ENCODE measurements around the gene RPS6KL1.

The RPS6KL1 gene

GRCh38 chr14:74913393-74913910, 9.6 kb downstream of the RPS6KL1 start:
- TF ChIP-seq REST (IDR thresholded peaks at IDR 0.05; ENCODE audit: low read depth) (no peak), EP300 (IDR thresholded peaks at IDR 0.05; ENCODE audit: borderline replicate concordance) (no peak), ZBTB7A (IDR thresholded peaks at IDR 0.05; ENCODE audit: low read depth) (no peak), YY1 (IDR thresholded peaks at IDR 0.05; ENCODE audit: low read depth) (no peak), EGR1 (IDR thresholded peaks at IDR 0.05) (no peak), TAF1 (IDR thresholded peaks at IDR 0.05; ENCODE audit: low read depth) (no peak), CEBPB (IDR thresholded peaks at IDR 0.05) (no peak), RAD21 (IDR thresholded peaks at IDR 0.05; ENCODE audit: low read depth) (no peak), TCF12 (IDR thresholded peaks at IDR 0.05; ENCODE audit: low read depth) (no peak), NFIC (IDR thresholded peaks at IDR 0.05) (no peak), MAX (IDR thresholded peaks at IDR 0.05) (no peak), CREB1 (IDR thresholded peaks at IDR 0.05; ENCODE audit: low read depth) (no peak)

DNA sequence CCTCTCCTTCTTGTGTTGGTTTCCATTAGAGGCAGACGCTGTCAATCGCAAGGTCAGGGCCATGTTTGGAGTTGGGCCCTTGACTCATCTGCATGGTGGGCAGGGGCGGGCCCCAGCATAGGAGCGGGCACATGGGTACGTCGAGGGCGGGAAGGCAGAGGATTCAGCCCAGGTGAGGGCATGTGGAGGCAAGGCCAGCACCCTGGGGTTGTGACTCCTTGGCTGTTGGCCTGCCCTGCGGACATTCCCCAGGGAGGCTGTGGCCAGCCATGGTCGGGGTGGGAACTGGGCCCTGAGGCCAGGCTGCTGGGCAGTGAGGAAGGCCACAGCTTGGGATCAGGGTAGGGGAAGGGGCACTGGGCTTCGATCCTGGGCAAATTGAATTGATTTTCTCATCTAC, 10.3 kb downstream of the RPS6KL1 start:
- TF ChIP-seq TCF12 (IDR thresholded peaks at IDR 0.05; ENCODE audit: low read depth), result no peak
- no peak for TF ChIP-seq EP300 (IDR thresholded peaks at IDR 0.05; ENCODE audit: borderline replicate concordance)
- TF ChIP-seq CREB1 (IDR thresholded peaks at IDR 0.05; ENCODE audit: low read depth), result no peak
- TF ChIP-seq CEBPB (IDR thresholded peaks at IDR 0.05), result no peak
- no peak for TF ChIP-seq RAD21 (IDR thresholded peaks at IDR 0.05; ENCODE audit: low read depth)
- no peak for TF ChIP-seq FOXM1 (IDR thresholded peaks at IDR 0.05; ENCODE audit: borderline replicate concordance, low read depth)
- TF ChIP-seq ZBTB7A (IDR thresholded peaks at IDR 0.05; ENCODE audit: low read depth), result no peak
- TF ChIP-seq REST (IDR thresholded peaks at IDR 0.05; ENCODE audit: low read depth), result no peak
- no peak for TF ChIP-seq MAX (IDR thresholded peaks at IDR 0.05)
- TF ChIP-seq TEAD4 (IDR thresholded peaks at IDR 0.05), result no peak
- no peak for TF ChIP-seq YY1 (IDR thresholded peaks at IDR 0.05; ENCODE audit: low read depth)
- no peak for TF ChIP-seq TAF1 (IDR thresholded peaks at IDR 0.05; ENCODE audit: low read depth)
- TF ChIP-seq USF1 (IDR thresholded peaks at IDR 0.05), result no peak
- no peak for TF ChIP-seq EGR1 (IDR thresholded peaks at IDR 0.05)
- TF ChIP-seq NFIC (IDR thresholded peaks at IDR 0.05), result no peak

DNA sequence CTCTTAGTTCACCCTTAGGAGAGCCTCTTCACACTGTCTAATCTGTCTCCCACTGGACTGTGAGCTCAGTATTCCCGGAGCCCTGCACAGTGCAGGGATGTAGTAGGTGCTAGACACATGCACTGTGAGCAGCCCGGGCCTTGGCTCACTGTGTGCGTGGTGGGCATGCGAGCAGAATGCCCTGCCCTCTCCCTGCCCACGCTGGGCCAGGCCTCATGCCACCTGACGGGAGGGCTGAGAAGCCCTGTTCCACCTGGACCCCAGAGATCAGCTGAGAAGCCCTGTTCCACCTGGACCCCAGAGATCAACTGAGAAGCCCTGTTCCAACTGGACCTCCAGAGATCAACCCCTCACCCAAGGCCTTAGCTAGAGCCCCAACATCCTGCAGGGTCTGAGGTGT, 10.9 kb downstream of the RPS6KL1 start:
- TF ChIP-seq RAD21 (IDR thresholded peaks at IDR 0.05; ENCODE audit: low read depth), result no peak
- TF ChIP-seq CEBPB (IDR thresholded peaks at IDR 0.05), result no peak
- TF ChIP-seq YY1 (IDR thresholded peaks at IDR 0.05; ENCODE audit: low read depth), result no peak
- no peak for TF ChIP-seq REST (IDR thresholded peaks at IDR 0.05; ENCODE audit: low read depth)
- TF ChIP-seq TEAD4 (IDR thresholded peaks at IDR 0.05), result no peak
- no peak for TF ChIP-seq FOXM1 (IDR thresholded peaks at IDR 0.05; ENCODE audit: borderline replicate concordance, low read depth)
- no peak for TF ChIP-seq EGR1 (IDR thresholded peaks at IDR 0.05)
- TF ChIP-seq TAF1 (IDR thresholded peaks at IDR 0.05; ENCODE audit: low read depth), result no peak
- no peak for TF ChIP-seq MAX (IDR thresholded peaks at IDR 0.05)
- no peak for TF ChIP-seq EP300 (IDR thresholded peaks at IDR 0.05; ENCODE audit: borderline replicate concordance)
- no peak for TF ChIP-seq NFIC (IDR thresholded peaks at IDR 0.05)

DNA sequence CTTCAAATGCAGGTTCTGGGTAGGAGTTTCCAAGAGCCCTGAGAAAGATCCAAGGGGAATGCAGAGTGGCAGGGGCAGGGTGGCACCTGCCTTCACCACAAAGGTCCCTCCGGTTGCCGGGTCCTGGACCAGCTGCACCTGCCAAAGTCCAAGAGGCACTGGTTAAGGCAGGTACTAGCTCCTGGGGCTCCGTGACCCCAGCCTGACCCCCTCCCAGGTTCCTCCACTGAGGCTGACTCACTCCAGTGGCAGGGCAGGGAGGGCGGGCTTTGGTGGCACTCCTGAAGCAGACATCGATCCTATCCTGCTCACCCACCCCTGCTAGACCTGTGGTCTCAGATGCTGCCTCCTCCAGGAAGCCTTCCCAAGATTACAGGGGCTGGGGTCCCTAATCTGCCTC, 11.4 kb downstream of the RPS6KL1 start:
- TF ChIP-seq EGR1 (IDR thresholded peaks at IDR 0.05), result no peak
- TF ChIP-seq TAF1 (IDR thresholded peaks at IDR 0.05; ENCODE audit: low read depth), result no peak
- TF ChIP-seq CEBPB (IDR thresholded peaks at IDR 0.05), result no peak
- no peak for TF ChIP-seq ZBTB7A (IDR thresholded peaks at IDR 0.05; ENCODE audit: low read depth)
- no peak for TF ChIP-seq TCF12 (IDR thresholded peaks at IDR 0.05; ENCODE audit: low read depth)
- no peak for TF ChIP-seq MAX (IDR thresholded peaks at IDR 0.05)
- no peak for TF ChIP-seq FOXM1 (IDR thresholded peaks at IDR 0.05; ENCODE audit: borderline replicate concordance, low read depth)
- no peak for TF ChIP-seq NFIC (IDR thresholded peaks at IDR 0.05)
- no peak for TF ChIP-seq TEAD4 (IDR thresholded peaks at IDR 0.05)
- TF ChIP-seq USF1 (IDR thresholded peaks at IDR 0.05), result no peak
- TF ChIP-seq YY1 (IDR thresholded peaks at IDR 0.05; ENCODE audit: low read depth), result no peak
- no peak for TF ChIP-seq REST (IDR thresholded peaks at IDR 0.05; ENCODE audit: low read depth)
- TF ChIP-seq CREB1 (IDR thresholded peaks at IDR 0.05; ENCODE audit: low read depth), result no peak
- TF ChIP-seq EP300 (IDR thresholded peaks at IDR 0.05; ENCODE audit: borderline replicate concordance), result no peak
- no peak for TF ChIP-seq RAD21 (IDR thresholded peaks at IDR 0.05; ENCODE audit: low read depth)

All from Ishikawa (cell line).